Psoas muscle (tissue), 8 donors: ENCODE data around the gene MTPN. TPM values are rescaled to one million over a fixed set of nuclear protein-coding genes. Genes with fewer than 3 reads are reported as not detected.

ENCODE experiments used
- ATAC-seq, 4 donors: fragments of 200-7000 bp; cut with Tn5 transposase; one replicate each; pipeline ENCODE4 v1.9.1; 2020; ENCODE audit warnings: moderate library complexity in 3 of 4, mild to moderate bottlenecking in 2 of 4
- DNase-seq, 2 donors: peaks; one replicate each; pipeline ENCODE4 v3.0.0-alpha.2; 2020
- H3K27ac ChIP-seq: fragments of 200-600 bp; one replicate; pipeline ENCODE4 v1.8.0; 2022
- H3K27me3 ChIP-seq, 3 donors: fragments of 200-600 bp in 1 of 3; one replicate each; pipeline versions ENCODE4 v1.6.1 to v1.8.0; 2013 to 2022; ENCODE audit warnings: low read length in 2 of 3, mild to moderate bottlenecking in 2 of 3, moderate library complexity in 1 of 3; ENCODE audit not compliant: insufficient read depth in 3 of 3
- H3K36me3 ChIP-seq, 2 donors: fragments of 200-600 bp in 1 of 2; one replicate each; pipeline versions ENCODE4 v1.6.1 to v1.8.0; 2013 to 2022; ENCODE audit warnings: low read depth in 1 of 2, mild to moderate bottlenecking in 1 of 2, moderate library complexity in 1 of 2; ENCODE audit not compliant: insufficient read depth in 1 of 2
- H3K4me1 ChIP-seq: fragments of 200-600 bp; one replicate; pipeline ENCODE4 v1.8.0; 2022
- H3K4me3 ChIP-seq: fragments of 200-600 bp; one replicate; pipeline ENCODE4 v1.8.0; 2022; ENCODE audit warnings: mild to moderate bottlenecking
- H3K9me3 ChIP-seq: fragments of 200-600 bp; one replicate; pipeline ENCODE4 v1.8.0; 2022
- WGBS, 3 donors: extraction: QIAGEN DNeasy Blood & Tissue Kit; methylation state at CpG; one replicate each; pipeline versions ENCODE4 v1.1.6 to v1.1.7; 2013; 5-methylcytosine and 5-hydroxymethylcytosine counted together
- intact Hi-C, 2 donors: fragments of 100-400 bp; cut with DNase I; formaldehyde crosslinking; loops; one replicate each; pipeline versions ENCODE4 v1.11.0 to v1.14.2; 2022
- polyA plus RNA-seq, 3 donors: library from polyadenylated mRNA; stranded (reverse); fragments of 200-250 nt; gene quantifications; one replicate each; pipeline ENCODE4 v1.2.3, GENCODE V29; 2013
- total RNA-seq, 4 donors: library from RNA; stranded (reverse); fragmentation: NEBNext Ultra II Directional in 2 of 4; extraction: Animal tissue kit (Norgen Biotek cat#: 25700) in 2 of 4; gene quantifications; one replicate each; pipeline versions ENCODE4 v1.2.1 to v1.2.4, GENCODE V29; 2021 to 2023
- TF ChIP-seq, protein P1 (sequence below): fragments of 200-600 bp; IDR thresholded peaks from one replicate; pipeline ENCODE4 v1.8.0; 2022; ENCODE audit warnings: antibody characterized with exemption
- donor health status: healthy with polysubstance abuse.
- donor health status: DM: no; HTN: no; CAD: no; lungs with moderate emphysema.
- donor health status: Bipolar disorder and iron deficiency.
- donor health status: healthy.
- donor health status: DM: yes; HTN: yes; CAD: no.
- donor health status: DM: no; HTN: no; CAD: no.
- donor health status: DM: no; HTN: no; CAD: no.
- donor health status: DM: yes; HTN: yes; CAD: no.

MTPN gene
- total and polyA plus RNA-seq, 7 donors, result 41.4 to 107 (median 62.4) TPM

DNA sequence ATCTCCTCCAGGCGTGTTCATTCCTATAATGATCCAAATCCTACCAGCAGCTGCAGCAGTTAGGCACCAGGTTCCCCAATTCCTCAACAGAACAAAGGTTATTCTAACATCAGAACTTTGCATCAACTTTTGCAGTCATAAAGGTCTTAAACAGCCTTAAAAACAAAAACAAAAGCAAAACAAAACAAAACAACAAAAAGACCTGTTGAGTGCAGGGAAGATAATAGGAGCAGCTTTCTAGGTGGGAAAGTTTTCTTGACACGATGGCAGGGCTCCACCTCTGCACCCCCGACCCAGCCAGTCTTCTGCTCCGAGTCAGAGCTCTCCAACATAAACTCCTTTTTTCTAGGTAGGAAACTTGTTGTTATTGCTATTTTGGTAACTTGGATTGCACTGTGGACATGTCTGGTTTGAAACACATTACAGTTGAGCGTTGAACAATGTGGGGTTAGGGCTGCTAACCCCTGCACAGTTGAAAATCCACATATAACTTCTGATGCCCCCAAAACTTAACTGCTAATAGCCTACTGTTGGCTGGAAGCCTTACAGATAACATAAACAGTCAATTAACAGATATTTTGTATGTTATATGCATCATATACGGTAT, 77.6 kb downstream of the MTPN start:
- Histone ChIP-seq H3K27ac (no peak overlapping the region), H3K4me3 (no peak overlapping the region), H3K36me3 (no peaks in the 10 kb centered on the region), H3K27me3 (no peaks in the 10 kb centered on the region), H3K9me3 (no peaks in the 10 kb centered on the region), H3K4me1 (no peaks in the 10 kb centered on the region)
- DNase-seq, result no peak
- intact Hi-C loops, result no loop called here
- no peak for ATAC-seq
- 54 to 77% (median 64%) methylated on average over 6 of the region's 6 CpGs for WGBS, 3 donors
- TF ChIP-seq, protein P1, sequence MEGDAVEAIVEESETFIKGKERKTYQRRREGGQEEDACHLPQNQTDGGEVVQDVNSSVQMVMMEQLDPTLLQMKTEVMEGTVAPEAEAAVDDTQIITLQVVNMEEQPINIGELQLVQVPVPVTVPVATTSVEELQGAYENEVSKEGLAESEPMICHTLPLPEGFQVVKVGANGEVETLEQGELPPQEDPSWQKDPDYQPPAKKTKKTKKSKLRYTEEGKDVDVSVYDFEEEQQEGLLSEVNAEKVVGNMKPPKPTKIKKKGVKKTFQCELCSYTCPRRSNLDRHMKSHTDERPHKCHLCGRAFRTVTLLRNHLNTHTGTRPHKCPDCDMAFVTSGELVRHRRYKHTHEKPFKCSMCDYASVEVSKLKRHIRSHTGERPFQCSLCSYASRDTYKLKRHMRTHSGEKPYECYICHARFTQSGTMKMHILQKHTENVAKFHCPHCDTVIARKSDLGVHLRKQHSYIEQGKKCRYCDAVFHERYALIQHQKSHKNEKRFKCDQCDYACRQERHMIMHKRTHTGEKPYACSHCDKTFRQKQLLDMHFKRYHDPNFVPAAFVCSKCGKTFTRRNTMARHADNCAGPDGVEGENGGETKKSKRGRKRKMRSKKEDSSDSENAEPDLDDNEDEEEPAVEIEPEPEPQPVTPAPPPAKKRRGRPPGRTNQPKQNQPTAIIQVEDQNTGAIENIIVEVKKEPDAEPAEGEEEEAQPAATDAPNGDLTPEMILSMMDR, result no peak

DNA sequence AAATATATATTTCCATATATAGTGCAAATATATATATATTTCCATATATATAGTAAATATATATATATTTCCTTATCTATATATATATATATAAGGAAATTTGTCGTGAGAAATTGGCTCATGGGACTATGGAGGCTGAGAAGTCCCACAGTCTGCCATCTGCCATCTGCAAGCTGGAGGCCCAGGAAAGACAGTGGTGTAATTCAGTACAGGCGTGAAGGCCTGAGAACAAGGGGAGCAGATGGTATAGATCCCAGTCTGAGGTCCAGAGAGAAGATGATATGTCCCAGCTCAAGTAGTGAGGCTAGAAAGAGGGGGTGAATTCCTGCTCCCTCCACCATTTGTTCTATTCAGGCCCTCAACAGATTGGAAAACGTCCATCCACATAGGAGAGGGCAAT, 78.9 kb downstream of the MTPN start:
- Histone ChIP-seq H3K9me3 (no peaks in the 10 kb centered on the region), H3K4me3 (no peak overlapping the region), H3K27ac (no peak overlapping the region), H3K4me1 (no peaks in the 10 kb centered on the region), H3K27me3 (no peaks in the 10 kb centered on the region), H3K36me3 (no peaks in the 10 kb centered on the region)
- TF ChIP-seq, protein P1, result no peak
- no peak for DNase-seq
- intact Hi-C loops, result no loop called here
- no peak for ATAC-seq
- 58 to 74% (median 65%) methylated on average over 3 of the region's 3 CpGs for WGBS, 3 donors

DNA sequence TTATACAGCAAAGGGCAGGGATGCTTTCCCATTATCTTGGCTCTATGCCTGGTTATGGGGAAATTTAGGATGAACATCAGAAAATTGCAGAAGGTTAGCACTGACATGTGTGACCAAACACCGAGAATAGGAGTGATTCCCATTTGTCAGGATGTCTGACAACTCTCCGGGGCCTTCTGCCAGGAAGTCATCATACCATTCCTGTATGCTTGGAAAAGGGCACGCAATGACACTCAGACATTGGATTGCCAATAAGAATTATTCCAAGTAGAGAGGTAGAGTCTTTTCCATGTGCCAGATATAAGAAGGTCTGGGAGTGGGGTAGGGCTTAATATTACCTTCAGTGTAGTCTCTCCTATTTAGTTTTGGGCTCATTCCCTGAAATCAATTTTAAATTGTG, 82.3 kb downstream of the MTPN start:
- no peak for ATAC-seq
- no peak overlapping the region for H3K4me3 ChIP-seq
- no peak overlapping the region for H3K27ac ChIP-seq
- H3K9me3 ChIP-seq, result no peaks in the 10 kb centered on the region
- TF ChIP-seq, protein P1, result no peak
- H3K27me3 ChIP-seq, result peaks cover 0 to 9% (median 0%) of the 10 kb centered on the region in 3 donors
- no peaks in the 10 kb centered on the region for H3K4me1 ChIP-seq
- H3K36me3 ChIP-seq, result no peaks in the 10 kb centered on the region
- 29 to 34% (median 30%) methylated on average over 3 of the region's 3 CpGs for WGBS, 3 donors
- intact Hi-C loops, result no loop called here
- no peak for DNase-seq

DNA sequence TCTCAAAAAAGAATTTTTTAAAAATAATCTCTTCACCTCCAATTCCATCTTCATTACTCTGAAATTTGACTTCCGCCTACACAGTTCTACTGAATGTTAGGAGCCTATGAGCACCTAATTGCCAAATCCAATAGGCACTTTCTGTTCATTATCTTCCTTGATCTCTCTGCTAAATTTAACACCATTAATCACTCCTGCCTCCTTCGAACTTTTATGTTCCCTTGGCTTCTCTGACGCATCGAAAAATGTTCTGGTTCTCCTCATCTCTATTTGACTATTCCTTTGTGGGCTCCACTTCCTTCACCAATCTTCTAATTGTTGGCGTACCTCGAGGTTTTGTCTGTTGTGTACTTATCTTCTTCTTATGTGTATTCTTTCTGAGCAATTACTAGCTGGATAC, 87.3 kb downstream of the MTPN start:
- H3K9me3 ChIP-seq, result no peaks in the 10 kb centered on the region
- H3K27me3 ChIP-seq, result peaks cover 0 to 9% (median 0%) of the 10 kb centered on the region in 3 donors
- ATAC-seq (no peak), DNase-seq (no peak)
- H3K4me1 ChIP-seq, result no peaks in the 10 kb centered on the region
- TF ChIP-seq, protein P1, result no peak
- no peak overlapping the region for H3K4me3 ChIP-seq
- H3K36me3 ChIP-seq, result no peaks in the 10 kb centered on the region
- no peak overlapping the region for H3K27ac ChIP-seq
- intact Hi-C loops, result no loop called here
- 91 to 92% (median 92%) methylated on average over 6 of the region's 6 CpGs for WGBS, 3 donors

DNA sequence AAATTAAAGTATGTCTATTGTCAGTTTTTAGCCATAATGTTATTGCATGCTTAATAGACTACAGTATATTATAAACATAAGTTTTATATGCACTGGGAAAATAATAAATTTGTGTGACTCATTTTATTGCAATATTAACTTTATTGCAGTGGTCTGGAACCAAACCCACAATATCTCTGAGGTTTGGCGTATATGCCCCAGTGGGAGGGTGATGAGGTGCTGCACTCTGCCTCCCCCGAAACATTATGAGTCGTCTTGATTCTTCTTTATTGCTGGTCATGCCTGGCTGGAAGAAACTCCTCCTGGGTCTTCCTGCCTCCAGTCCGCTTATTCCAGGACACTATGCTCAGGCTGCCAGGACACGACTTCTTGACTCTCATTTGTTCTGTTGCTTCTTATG, 88.4 kb downstream of the MTPN start:
- Histone ChIP-seq H3K9me3 (no peaks in the 10 kb centered on the region), H3K4me3 (no peak overlapping the region), H3K36me3 (no peaks in the 10 kb centered on the region), H3K4me1 (no peaks in the 10 kb centered on the region), H3K27me3 (peaks cover 0 to 9% (median 0%) of the 10 kb centered on the region in 3 donors), H3K27ac (no peak overlapping the region)
- 79 to 85% (median 85%) methylated on average over 5 of the region's 5 CpGs for WGBS, 3 donors
- DNase-seq (no peak), ATAC-seq (no peak)
- intact Hi-C loops, result no loop called here
- TF ChIP-seq, protein P1, result no peak
